Ovary (tissue), 3 donors: ENCODE data around the gene NKD2.

Experiments
- EP300 ChIP-seq: sonication (generic); formaldehyde crosslinking; IDR thresholded peaks from one replicate; pipeline ENCODE4 v1.6.1; 2017; ENCODE audit warnings: antibody characterized with exemption
- POLR2A ChIP-seq: fragments of 450-650 bp; IDR thresholded peaks from one replicate; pipeline ENCODE4 v1.6.1; 2017; ENCODE audit warnings: antibody characterized with exemption, mild to moderate bottlenecking, moderate library complexity
- TF ChIP-seq, protein P1 (sequence below), 3 donors: fragments of 450-650 bp in 2 of 3; fragments of 200-600 bp in 1 of 3; IDR thresholded peaks; one replicate each; pipeline versions ENCODE4 v1.5.1 to v1.8.0; 2016 to 2022; ENCODE audit warnings: antibody characterized with exemption in 3 of 3, mild to moderate bottlenecking in 1 of 3
- donor health status: DM: no; HTN: no; CAD: no.

DNA sequence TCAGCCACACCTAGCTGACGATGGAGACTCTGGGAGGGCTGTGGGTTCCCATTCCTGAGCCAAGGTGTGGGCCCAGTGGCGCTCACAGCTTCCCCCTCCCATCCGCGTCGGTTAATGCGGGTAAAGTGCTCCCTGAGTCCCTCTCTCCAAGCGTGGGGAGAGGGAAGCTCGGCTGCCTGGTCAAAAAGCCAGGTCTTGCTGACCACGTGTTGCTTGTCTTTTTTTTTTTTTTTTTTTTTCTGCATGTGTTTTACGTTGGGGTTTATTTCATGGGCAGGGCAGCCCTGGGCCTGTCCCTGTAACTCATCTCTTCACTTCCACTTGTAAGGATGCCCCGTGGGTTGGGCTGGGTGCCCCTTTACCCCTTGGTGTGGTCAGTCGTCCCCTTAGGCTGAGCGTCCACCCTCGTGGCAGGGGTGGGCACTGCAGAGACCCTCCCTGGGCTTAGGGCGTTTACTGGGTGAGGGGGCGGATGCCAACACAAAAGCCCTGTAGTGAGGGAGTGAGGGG lies 11.9 kb downstream of the NKD2 start:
- TF ChIP-seq POLR2A (no peak), EP300 (no peak)
- TF ChIP-seq, protein P1, sequence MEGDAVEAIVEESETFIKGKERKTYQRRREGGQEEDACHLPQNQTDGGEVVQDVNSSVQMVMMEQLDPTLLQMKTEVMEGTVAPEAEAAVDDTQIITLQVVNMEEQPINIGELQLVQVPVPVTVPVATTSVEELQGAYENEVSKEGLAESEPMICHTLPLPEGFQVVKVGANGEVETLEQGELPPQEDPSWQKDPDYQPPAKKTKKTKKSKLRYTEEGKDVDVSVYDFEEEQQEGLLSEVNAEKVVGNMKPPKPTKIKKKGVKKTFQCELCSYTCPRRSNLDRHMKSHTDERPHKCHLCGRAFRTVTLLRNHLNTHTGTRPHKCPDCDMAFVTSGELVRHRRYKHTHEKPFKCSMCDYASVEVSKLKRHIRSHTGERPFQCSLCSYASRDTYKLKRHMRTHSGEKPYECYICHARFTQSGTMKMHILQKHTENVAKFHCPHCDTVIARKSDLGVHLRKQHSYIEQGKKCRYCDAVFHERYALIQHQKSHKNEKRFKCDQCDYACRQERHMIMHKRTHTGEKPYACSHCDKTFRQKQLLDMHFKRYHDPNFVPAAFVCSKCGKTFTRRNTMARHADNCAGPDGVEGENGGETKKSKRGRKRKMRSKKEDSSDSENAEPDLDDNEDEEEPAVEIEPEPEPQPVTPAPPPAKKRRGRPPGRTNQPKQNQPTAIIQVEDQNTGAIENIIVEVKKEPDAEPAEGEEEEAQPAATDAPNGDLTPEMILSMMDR (IDR thresholded peaks at IDR 0.05): no peak
